Measurements from ENCODE around the gene CDK19.

GRCh38 chr6:110560239-110561007 is 254.8 kb downstream of the CDK19 start:
- TF ChIP-seq CTCF (IDR thresholded peaks at IDR 0.05) (no peak), ZFX (IDR thresholded peaks at IDR 0.05; ENCODE audit: borderline replicate concordance) (no peak)

Data from 22Rv1 (cell line).